Natural killer cell (primary cell): Measurements from ENCODE around the gene NRF1. TPM values are rescaled to one million over a fixed set of nuclear protein-coding genes. Genes with fewer than 3 reads are reported as not detected.
"Not testable (repeated sequence)": the region's sequence is repeated elsewhere in the genome, so short reads cannot be mapped to it uniquely, and the experiment has no call there.

Experiments
- ATAC-seq, 3 donors: fragments of 150-1000 bp in 2 of 3; fragments of 200-7000 bp in 1 of 3; cut with Tn5 transposase; 1 replicate in 1 of 3; 2 replicates in 2 of 3; pipeline ENCODE4 v1.10.0; 2021; ENCODE audit warnings: mild to moderate bottlenecking in 2 of 3, moderate library complexity in 2 of 3
- DNase-seq, 2 donors: peaks; one replicate each; pipeline versions ENCODE4 v3.0.0 to v3.0.0-alpha.2; 2013 to 2021; ENCODE audit warnings: mixed read lengths in 1 of 2
- H3K27ac ChIP-seq: one replicate; pipeline ENCODE4 v1.5.1; 2013; ENCODE audit warnings: mild to moderate bottlenecking, low read length
- H3K27me3 ChIP-seq: one replicate; pipeline ENCODE4 v1.6.1; 2013; ENCODE audit warnings: low read length; ENCODE audit not compliant: control insufficient read depth, insufficient read depth
- H3K36me3 ChIP-seq: one replicate; pipeline ENCODE4 v1.6.1; 2013; ENCODE audit warnings: low read length; ENCODE audit not compliant: control insufficient read depth, insufficient read depth
- H3K4me1 ChIP-seq: one replicate; pipeline ENCODE4 v1.6.1; 2013; ENCODE audit warnings: low read length; ENCODE audit not compliant: control insufficient read depth, insufficient read depth
- H3K4me3 ChIP-seq: one replicate; pipeline ENCODE4 v1.5.1; 2013; ENCODE audit warnings: low read length
- H3K9me3 ChIP-seq: one replicate; pipeline ENCODE4 v1.6.1; 2013; ENCODE audit warnings: low read length; ENCODE audit not compliant: control insufficient read depth, insufficient read depth
- H3K27ac Mint-ChIP-seq, 2 donors: one replicate each; pipeline ENCODE4 v1.8.0; 2022; ENCODE audit warnings: mild to moderate bottlenecking in 2 of 2, mixed read lengths in 2 of 2, moderate library complexity in 1 of 2
- H3K27me3 Mint-ChIP-seq, 2 donors: one replicate each; pipeline ENCODE4 v1.8.0; 2022; ENCODE audit warnings: low read depth in 2 of 2, mixed read lengths in 2 of 2
- H3K36me3 Mint-ChIP-seq: one replicate; pipeline ENCODE4 v1.8.0; 2022; ENCODE audit warnings: mixed read lengths
- H3K4me1 Mint-ChIP-seq, 2 donors: one replicate each; pipeline ENCODE4 v1.8.0; 2022; ENCODE audit warnings: mixed read lengths in 2 of 2
- H3K4me3 Mint-ChIP-seq: one replicate; pipeline ENCODE4 v1.8.0; 2022; ENCODE audit warnings: mild to moderate bottlenecking, moderate library complexity, mixed read lengths
- H3K9me3 Mint-ChIP-seq, 2 donors: one replicate each; pipeline ENCODE4 v1.8.0; 2022; ENCODE audit warnings: mixed read lengths in 2 of 2
- WGBS: methylation state at CpG from one replicate; pipeline ENCODE4 v1.1.7; 2013; ENCODE audit warnings: missing lambda C conversion rate; ENCODE audit not compliant: insufficient coverage; 5-methylcytosine and 5-hydroxymethylcytosine counted together
- intact Hi-C: fragments of 100-400 bp; cut with micrococcal nuclease; formaldehyde crosslinking; loops from one replicate; pipeline ENCODE4 v1.14.2; 2022
- total RNA-seq, 4 donors: library from RNA; stranded (reverse); fragments of 120-200 nt in 1 of 4; gene quantifications; one replicate each; pipeline versions ENCODE4 v1.2.3 to v1.2.4, GENCODE V29; 2013 to 2022
- TF ChIP-seq, protein P1 (sequence below): fragments of 200-600 bp; IDR thresholded peaks from one replicate; pipeline ENCODE4 v1.8.0; 2022; ENCODE audit warnings: antibody characterized with exemption

Gene NRF1
- 10 to 100 TPM; 39.8 to 43.5 (median 40.1) TPM for total RNA-seq
- total RNA-seq (2013) = 35.9 TPM

GRCh38 chr7:129611246-129612111 lies at the start of gene NRF1:
Gene NRF1, plus strand, starts transcription at chr7:129611720. Its CDS starts 45,632 bp downstream, at chr7:129657352.
- peak; percentile 79 to 94 (median 87) for ATAC-seq
- TF ChIP-seq, protein P1, sequence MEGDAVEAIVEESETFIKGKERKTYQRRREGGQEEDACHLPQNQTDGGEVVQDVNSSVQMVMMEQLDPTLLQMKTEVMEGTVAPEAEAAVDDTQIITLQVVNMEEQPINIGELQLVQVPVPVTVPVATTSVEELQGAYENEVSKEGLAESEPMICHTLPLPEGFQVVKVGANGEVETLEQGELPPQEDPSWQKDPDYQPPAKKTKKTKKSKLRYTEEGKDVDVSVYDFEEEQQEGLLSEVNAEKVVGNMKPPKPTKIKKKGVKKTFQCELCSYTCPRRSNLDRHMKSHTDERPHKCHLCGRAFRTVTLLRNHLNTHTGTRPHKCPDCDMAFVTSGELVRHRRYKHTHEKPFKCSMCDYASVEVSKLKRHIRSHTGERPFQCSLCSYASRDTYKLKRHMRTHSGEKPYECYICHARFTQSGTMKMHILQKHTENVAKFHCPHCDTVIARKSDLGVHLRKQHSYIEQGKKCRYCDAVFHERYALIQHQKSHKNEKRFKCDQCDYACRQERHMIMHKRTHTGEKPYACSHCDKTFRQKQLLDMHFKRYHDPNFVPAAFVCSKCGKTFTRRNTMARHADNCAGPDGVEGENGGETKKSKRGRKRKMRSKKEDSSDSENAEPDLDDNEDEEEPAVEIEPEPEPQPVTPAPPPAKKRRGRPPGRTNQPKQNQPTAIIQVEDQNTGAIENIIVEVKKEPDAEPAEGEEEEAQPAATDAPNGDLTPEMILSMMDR = no peak

GRCh38 chr7:129566323-129566722 lies 45.2 kb upstream of the NRF1 start:
- H3K27ac ChIP-seq, DNase-seq, H3K4me1 Mint-ChIP-seq, H3K9me3 ChIP-seq, H3K27me3 ChIP-seq, H3K27ac Mint-ChIP-seq, intact Hi-C loops, ATAC-seq, H3K4me1 ChIP-seq, H3K36me3 ChIP-seq, H3K9me3 Mint-ChIP-seq, H3K4me3 Mint-ChIP-seq, H3K36me3 Mint-ChIP-seq, H3K27me3 Mint-ChIP-seq, H3K4me3 ChIP-seq: not testable (repeated sequence)
- WGBS = 0% methylated on average over 1 of the region's 2 CpGs

More at GRCh38 chr7:129611246-129612111, at the start of gene NRF1:
- Histone ChIP-seq H3K4me3 (peak within 1 kb of the TSS; percentile 93), H3K9me3 (no peaks in the 10 kb centered on the region), H3K27ac (peak within 1 kb of the TSS; percentile 91), H3K36me3 (no peaks in the 10 kb centered on the region), H3K27me3 (no peaks in the 10 kb centered on the region), H3K4me1 (peaks cover 42% of the 10 kb centered on the region)
- peak; percentile 92 to 95 for DNase-seq
- peaks cover 48 to 71% of the 10 kb centered on the region in 2 donors for H3K4me1 Mint-ChIP-seq
- H3K36me3 Mint-ChIP-seq = no peaks in the 10 kb centered on the region
- H3K4me3 Mint-ChIP-seq = peak within 1 kb of the TSS; percentile 97
- intact Hi-C loops = loop anchor here (1.0 to 5.0 kb wide), 3 partner anchors 24 to 109 kb away; partner anchors contain the start of gene SMKR1
- no peaks in the 10 kb centered on the region for H3K9me3 Mint-ChIP-seq
- peak within 1 kb of the TSS; percentile 95 to 96 for H3K27ac Mint-ChIP-seq
- under 1% methylated on average over 98 of the region's 98 CpGs for WGBS
- H3K27me3 Mint-ChIP-seq = no peaks in the 10 kb centered on the region

GRCh38 chr7:129567377-129567776 lies 44.1 kb upstream of the NRF1 start:
- Histone ChIP-seq H3K27me3 (no peaks in the 10 kb centered on the region), H3K9me3 (peaks cover 3% of the 10 kb centered on the region), H3K4me1 (no peaks in the 10 kb centered on the region), H3K4me3 (no peak overlapping the region), H3K27ac (no peak overlapping the region), H3K36me3 (no peaks in the 10 kb centered on the region)
- Mint-ChIP-seq H3K9me3 (no peaks in the 10 kb centered on the region), H3K27me3 (peaks cover 0 to 7% of the 10 kb centered on the region in 2 donors), H3K36me3 (no peaks in the 10 kb centered on the region), H3K27ac (no peak overlapping the region), H3K4me1 (peaks cover 0 to 6% of the 10 kb centered on the region in 2 donors), H3K4me3 (no peak overlapping the region)
- WGBS = 94% methylated on average over 3 of the region's 3 CpGs
- ATAC-seq (no peak), DNase-seq (no peak)
- intact Hi-C loops = no loop called here
- TF ChIP-seq, protein P1 = no peak

- intact Hi-C loops = no loop called here
- Mint-ChIP-seq H3K9me3 (no peaks in the 10 kb centered on the region), H3K4me3 (no peak overlapping the region), H3K27ac (no peak overlapping the region), H3K4me1 (peaks cover 0 to 6% of the 10 kb centered on the region in 2 donors), H3K36me3 (no peaks in the 10 kb centered on the region), H3K27me3 (peaks cover 0 to 7% of the 10 kb centered on the region in 2 donors)
- Histone ChIP-seq H3K27ac (no peak overlapping the region), H3K9me3 (peaks cover 3% of the 10 kb centered on the region), H3K4me3 (no peak overlapping the region), H3K27me3 (no peaks in the 10 kb centered on the region), H3K36me3 (no peaks in the 10 kb centered on the region), H3K4me1 (no peaks in the 10 kb centered on the region)
- TF ChIP-seq, protein P1 = no peak
- no peak for DNase-seq
- no peak for ATAC-seq
- WGBS = no CpG with 5 or more reads among the region's 1 CpG
Observed at GRCh38 chr7:129568240-129568639, 43.3 kb upstream of the NRF1 start.
